Caki2 (cell line): Measurements from ENCODE around the gene FAM237B. TPM values are rescaled to one million over a fixed set of nuclear protein-coding genes. Genes with fewer than 3 reads are reported as not detected.
A peak's percentile ranks its signal among the peaks of the same experiment; 100 is the strongest.

ENCODE experiments used
- DNase-seq: peaks from one replicate; pipeline ENCODE4 v3.0.0-alpha.2; 2015; ENCODE audit warnings: low read depth
- in situ Hi-C: cut with HindIII; loops from 2 replicates; pipeline ENCODE4 v1.10.0; 2016; ENCODE audit warnings: low sequenced_read_pairs, low pct_unique_long_range_greater_than_20kb, mixed read lengths
- total RNA-seq: library from RNA; depleted of rRNA; stranded (reverse); fragments of >200 nt; shearing (Covaris generic); gene quantifications from 2 replicates; pipeline ENCODE4 v1.2.3, GENCODE V29; 2014; ENCODE audit warnings: low replicate concordance; rRNA removed

The FAM237B gene
- total RNA-seq, 1 experiment from 2014 or later: not detected

GRCh38 chr7:90309872-90310271, 11.2 kb downstream of the FAM237B start:
- no peak for DNase-seq
- in situ Hi-C loops: no loop called here

GRCh38 chr7:90303241-90303640, 17.9 kb downstream of the FAM237B start:
- DNase-seq: no peak
- in situ Hi-C loops: no loop called here

GRCh38 chr7:90298145-90299038, 22.7 kb downstream of the FAM237B start:
- DNase-seq: peak; percentile 21
- in situ Hi-C loops: no loop called here

- in situ Hi-C loops: no loop called here
- no peak for DNase-seq
These were observed 30.6 kb downstream of the FAM237B start for GRCh38 chr7:90290244-90291113.

GRCh38 chr7:90288154-90288553, 33.0 kb downstream of the FAM237B start:
- DNase-seq: no peak
- in situ Hi-C loops: no loop called here

GRCh38 chr7:90276033-90276728, 44.9 kb downstream of the FAM237B start:
- in situ Hi-C loops: no loop called here
- DNase-seq: no peak

- DNase-seq: no peak
These were observed 46.9 kb downstream of the FAM237B start for GRCh38 chr7:90274161-90274560.

GRCh38 chr7:90272242-90272641, 48.9 kb downstream of the FAM237B start:
- in situ Hi-C loops: no loop called here

More at GRCh38 chr7:90274161-90274560, 46.9 kb downstream of the FAM237B start:
- in situ Hi-C loops: no loop called here

GRCh38 chr7:90271753-90272152, 49.4 kb downstream of the FAM237B start:
- DNase-seq: no peak
- in situ Hi-C loops: no loop called here

More at GRCh38 chr7:90272242-90272641, 48.9 kb downstream of the FAM237B start:
- DNase-seq: no peak

- in situ Hi-C loops: no loop called here
These were observed 50.5 kb downstream of the FAM237B start for GRCh38 chr7:90270431-90271178.

GRCh38 chr7:90269163-90269562, 51.9 kb downstream of the FAM237B start:
- no peak for DNase-seq
- in situ Hi-C loops: no loop called here

More at GRCh38 chr7:90270431-90271178, 50.5 kb downstream of the FAM237B start:
- no peak for DNase-seq

- DNase-seq: no peak
- in situ Hi-C loops: no loop called here
These were observed 53.7 kb downstream of the FAM237B start for GRCh38 chr7:90267263-90267858.

GRCh38 chr7:90266808-90267207, 54.3 kb downstream of the FAM237B start:
- in situ Hi-C loops: no loop called here

More at GRCh38 chr7:90266808-90267207, 54.3 kb downstream of the FAM237B start:
- no peak for DNase-seq

Other genes starting within 250 kb of the FAM237B start
- 0.71 TPM in 1 of 2 replicates, not detected in the other for gene STEAP1, start 166.8 kb downstream of the FAM237B start, total RNA-seq
- gene STEAP2, start 109.6 kb downstream of the FAM237B start, total RNA-seq: 2.3 and 7.8 TPM in 2 replicates
- 0.14 and 0.68 TPM in 2 replicates for gene CFAP69, start 76.1 kb downstream of the FAM237B start, total RNA-seq
- 9.3 and 30.8 TPM in 2 replicates for gene GTPBP10, start 25.4 kb upstream of the FAM237B start, total RNA-seq
- gene CLDN12, start 82.2 kb upstream of the FAM237B start, total RNA-seq: 6.3 and 15.3 TPM in 2 replicates
- gene PTTG1IP2, start 148.3 kb upstream of the FAM237B start, total RNA-seq: not detected in 2 replicates